NAMALWA (cell line): ENCODE measurements around the gene RPL22.

ENCODE experiments used
- DNase-seq: peaks from one replicate; pipeline ENCODE4 v3.0.0-alpha.2; 2015; ENCODE audit warnings: low spot score

RPL22 gene

DNA sequence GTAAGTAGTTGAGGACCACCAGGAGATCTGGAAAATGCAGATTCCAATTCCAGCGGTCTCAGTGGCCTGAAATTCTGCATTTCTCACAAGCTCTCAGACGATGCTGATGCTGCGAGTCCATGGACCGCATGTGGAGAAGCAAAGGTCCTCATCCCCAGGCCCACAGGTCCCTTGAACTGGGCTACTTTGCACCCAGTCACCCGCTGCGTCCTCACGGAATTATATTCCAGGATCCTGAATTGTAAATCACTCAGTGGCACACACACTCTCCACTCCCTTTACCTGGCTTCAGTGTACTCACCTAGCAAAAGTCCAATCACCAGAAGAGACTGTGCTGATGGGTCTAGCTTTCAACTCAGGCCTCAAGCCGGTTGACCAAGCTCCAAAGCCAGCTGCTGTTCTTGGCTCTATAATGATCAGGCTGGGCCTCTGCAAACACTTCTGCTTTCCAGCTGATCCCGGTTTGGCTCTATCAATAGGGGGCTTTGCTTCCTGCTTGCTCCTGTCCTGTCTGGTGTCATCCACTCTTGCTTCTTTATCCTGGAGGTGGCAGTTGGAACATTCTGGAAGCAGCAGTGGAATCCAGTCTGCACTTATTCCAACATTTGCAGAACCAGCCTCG is 904 bp upstream of the RPL22 start:
- no peak for DNase-seq

DNA sequence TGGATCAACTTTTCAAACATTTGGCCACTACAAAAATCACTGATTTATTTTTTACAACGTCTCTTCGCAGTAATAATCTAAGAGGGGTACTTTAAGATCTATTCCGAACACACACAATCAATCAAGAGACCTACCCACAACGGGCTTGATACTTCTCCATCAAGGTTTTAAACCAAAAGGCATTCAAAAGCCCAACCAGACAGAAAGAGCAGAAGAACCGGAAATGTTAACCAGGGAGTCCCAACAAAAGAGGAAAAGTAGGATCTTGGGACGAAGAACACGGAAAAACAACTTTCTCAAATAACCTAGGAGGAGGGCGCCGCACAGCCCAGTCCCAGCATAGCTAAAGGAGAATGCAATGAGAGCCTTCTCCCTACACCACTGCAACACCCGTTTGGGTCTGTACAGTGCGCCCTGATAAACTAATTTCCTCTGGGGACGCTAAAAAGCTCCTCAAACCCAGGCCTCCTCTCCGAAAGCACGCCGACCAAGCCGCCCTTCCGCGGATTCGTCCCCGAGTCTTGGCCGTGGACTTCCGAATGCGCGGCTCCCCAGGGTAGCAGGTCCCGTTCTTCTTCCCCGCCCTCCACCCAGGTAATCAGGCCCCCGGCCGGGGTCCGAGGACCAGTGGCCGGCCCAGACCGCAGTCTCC is 623 bp downstream of the RPL22 start:
- peak; percentile 53 for DNase-seq

DNA sequence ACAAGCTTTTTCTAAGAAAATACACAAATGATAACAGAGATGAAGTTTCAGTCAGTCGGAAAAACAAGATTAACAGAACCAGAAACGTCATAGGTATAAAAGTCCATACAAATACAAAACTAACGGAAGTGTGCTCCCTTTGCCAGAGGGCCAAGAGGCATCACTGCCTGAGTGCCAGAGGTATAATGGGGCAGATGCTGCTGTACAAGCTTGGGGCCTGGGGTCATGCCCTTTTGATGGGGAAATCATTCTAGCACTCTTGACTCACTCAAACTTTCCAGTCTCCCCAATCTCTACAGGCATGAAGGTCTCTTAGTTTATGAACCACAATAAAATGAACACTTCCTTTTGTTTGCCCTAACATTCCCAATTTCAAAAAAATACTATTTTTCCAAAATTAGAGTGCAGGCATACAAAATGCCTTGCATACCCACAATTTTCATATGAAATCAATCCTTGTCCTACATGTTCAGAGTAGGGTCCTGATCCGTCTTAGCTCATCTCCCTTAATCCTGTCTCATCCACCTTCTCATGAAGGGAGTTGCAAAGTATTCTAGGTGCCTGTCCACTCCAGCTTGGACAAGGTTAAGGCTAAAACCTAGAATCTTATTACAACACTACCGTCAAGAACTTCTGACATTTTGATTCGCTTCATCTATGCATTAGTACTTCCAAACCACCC is 1.5 kb downstream of the RPL22 start:
- DNase-seq, result no peak

DNA sequence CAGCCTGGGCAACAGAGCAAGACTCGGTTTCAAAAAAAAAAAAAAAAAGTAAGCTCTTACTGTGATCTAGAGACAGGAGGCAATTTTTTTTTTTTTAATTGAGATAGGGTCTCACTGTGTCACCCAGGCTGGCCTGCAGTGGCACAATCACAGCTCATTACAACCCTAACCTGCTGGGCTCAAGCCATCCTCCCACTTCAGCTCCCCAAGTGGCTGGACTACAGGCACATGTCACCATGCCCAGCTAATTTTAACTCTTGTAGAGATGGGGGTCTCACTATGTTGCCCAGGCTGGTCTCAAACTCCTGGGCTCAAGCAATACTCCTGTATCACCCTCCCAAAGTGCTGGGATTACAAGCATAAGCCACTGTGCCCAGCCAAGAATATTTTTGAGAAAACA is 7.4 kb downstream of the RPL22 start:
- no peak for DNase-seq

DNA sequence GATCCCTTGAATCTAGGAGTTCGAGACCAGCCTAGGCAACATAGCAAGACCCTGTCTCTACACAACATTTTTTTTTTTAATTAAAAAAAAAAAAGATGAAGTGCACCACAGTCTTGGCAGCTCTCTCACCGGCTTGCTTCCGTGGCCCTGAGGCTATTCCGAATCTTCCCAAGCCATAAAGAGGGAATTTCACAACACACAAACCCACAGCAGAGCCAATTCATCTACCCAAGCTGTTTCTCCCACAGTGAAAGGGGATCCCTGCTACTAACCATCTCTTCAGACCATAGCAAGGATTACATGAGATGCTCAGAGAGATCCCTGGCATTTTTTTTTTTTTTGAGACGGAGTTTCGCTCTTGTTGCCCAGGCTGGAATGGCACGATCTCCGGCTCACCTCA is 10.9 kb downstream of the RPL22 start:
- DNase-seq, result no peak

DNA sequence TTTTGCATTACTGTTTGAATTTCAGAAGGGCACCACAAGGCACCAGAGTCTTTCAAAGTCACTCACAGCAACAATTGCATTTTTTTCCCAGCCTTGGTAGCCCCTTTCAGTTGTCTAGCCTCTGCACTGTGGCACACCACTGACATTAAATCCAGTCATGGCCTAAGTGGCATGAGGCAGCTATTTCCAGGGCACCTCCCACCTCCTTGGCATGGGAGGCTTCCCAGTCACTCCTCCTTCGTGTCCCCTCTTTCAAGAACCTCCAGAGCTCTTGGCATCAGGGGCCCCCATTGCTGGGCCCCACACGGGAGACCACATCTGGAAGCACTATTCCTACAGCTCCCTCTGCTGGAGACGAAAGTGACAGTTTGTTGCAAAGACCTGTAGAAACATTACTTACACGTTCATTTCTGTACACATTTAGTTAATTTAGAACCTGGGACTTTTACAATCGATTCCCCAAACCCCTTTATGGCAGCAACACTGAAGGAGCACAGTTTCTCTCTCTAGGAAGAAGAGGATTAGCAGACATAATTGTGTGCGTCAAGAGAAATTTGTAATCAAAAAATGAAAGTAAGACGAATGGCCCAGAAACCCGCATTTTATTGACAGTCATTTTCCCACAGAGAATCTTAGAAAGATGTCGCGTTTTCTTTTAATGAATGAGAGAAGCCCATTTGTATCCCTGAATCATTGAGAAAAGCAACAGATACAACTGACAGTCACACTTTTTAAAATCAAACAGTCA is 13.6 kb downstream of the RPL22 start:
- DNase-seq, result peak; percentile 77

DNA sequence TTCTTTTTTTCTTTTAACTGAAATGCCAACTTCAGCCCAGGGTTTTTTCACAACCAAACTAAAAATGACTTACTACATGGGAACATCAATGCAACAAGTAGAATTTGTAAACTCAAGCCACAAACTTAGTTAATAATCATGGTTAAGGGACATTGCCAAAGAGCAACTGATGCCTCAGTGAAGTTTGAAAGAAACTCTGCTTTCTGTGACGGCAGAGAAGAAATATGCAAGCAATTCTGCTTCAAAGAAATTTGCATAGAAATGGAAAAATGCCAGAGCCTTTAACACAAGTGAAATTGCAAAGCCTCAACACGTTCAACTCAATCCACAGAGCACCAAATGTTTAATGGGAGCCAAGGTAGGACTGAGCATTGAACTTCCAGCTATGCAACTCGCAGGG is 14.2 kb downstream of the RPL22 start:
- DNase-seq, result no peak

DNA sequence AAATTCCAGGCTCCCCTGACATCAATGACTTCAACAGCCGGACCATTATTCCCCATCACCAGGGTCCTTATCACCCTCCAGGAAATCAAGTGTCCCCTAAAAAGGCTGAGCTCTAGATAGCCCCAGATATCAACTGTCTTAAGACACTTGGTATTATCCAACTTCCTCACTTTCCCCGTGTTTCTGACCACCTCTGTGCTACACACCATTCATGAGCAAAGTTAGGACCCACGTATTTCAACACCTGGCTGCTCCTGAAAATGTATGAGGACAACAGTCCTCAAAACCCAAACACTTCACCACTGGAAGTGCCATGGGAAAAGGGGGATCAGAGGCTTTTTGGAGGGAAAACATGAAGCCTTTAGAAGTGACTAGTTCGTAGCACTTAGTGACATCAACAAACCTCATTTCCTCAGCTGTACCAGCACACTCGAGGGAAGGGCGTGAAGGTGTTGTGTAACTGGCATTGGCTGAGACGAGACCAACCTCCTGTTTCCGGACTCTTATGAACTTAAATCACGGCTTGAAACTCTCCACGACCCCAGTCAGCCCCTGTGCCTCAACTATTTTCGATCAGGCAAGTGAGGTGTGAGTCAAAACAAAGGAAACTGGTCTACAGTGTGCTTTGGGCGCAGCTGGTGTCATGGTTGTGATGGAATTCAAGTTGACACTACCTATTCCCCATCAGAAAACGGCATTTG is 15.2 kb downstream of the RPL22 start:
- no peak for DNase-seq

DNA sequence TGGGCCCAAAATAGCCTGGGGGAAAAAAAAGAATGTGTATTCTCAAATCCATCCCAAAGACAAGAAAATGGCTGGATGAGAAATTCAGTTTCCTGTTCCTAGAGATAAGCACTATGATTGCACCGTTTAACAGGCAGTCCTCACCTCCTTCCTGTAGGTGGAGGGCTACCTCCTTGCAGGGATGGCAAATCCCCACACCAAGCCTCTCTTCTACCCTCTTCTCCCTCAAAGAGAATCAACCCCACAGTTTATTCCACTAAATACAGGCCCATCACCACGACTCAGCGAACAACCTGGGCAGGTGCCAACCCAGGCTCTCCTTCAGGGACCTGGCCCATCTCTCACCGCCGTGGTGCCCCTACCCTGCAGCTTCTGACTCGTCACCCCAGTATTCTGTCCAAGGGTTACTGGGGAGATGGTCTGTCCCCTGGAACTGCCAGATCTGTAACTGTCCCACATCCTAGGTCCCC is 15.8 kb downstream of the RPL22 start:
- DNase-seq, result no peak

DNA sequence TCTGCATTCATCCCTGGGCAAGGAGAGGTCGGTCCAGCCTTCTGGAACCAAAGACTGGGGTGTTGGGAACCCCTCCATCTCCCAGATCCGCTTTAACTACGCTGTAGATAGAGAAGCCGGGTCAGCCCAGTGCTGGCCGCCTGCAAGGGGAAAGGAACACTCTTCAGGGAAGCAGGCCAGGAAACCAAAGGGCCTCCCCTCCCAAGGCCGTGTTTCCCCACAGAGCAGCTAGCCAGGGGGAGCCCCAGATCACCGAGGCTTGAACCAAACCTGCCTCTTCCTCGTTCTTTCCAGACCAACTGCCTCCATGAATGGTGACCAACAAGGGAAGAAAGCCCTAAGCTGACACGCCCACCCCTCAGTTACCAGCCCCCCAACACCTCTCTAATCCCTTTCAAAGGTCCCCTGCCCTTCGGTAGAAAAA is 18.0 kb downstream of the RPL22 start:
- DNase-seq, result no peak

DNA sequence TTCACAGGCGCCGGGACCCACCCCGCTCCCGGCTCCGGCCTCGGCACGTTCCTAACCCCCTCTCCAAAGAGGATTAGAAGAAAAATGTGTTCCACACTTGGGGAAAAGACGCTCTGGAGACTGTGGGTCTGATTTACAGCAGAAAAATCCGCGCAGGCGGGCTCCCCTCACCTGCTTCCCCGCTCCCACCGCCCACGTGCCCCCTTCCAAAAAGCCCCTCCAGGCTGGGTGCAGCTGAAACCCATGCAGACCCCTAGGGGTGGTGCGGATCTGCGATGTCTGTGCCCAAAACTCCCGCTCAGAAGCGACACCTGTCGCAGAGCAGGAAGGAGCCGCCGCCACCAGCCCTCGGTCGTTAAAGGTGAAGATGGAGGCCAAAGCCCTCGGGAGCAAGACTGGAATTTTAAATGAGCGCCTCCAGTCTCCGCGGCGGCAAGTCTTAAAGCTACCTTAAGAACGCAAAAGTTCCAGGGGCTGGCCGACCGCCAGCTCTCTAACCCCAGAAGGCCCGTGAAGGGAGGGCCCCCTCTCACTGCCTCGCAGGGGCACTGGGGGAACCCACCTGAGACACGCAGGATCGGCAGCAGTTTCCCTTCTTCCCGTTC is 18.6 kb downstream of the RPL22 start:
- no peak for DNase-seq

DNA sequence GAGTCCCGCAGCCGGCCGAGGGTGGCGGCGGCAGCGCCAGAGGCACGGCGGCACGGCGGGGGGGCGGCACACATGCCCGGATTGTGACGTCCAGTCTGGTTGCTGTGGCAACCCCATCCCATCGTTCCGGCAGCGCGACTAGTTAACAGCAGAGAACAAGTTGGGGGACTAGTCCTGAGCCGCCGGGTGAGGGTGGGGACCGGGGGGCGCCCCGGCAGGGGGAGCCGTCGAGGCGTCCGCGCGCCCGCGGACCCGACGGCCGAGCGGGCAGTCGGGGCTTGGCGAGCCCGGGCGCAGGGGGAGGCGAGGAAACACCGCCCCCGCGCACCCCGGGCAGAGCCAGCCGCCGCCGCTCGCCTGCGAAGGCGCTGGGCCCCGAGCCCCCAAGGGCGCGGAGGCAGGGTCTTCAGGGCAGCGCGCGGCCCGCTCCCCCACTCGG is 19.1 kb downstream of the RPL22 start, which contains the start of gene CHD5:
Gene CHD5, minus strand, starts transcription at position 54 of the 439 bp plus-strand sequence. CDS start 298 bp downstream, outside the sequence.
- no peak for DNase-seq

DNA sequence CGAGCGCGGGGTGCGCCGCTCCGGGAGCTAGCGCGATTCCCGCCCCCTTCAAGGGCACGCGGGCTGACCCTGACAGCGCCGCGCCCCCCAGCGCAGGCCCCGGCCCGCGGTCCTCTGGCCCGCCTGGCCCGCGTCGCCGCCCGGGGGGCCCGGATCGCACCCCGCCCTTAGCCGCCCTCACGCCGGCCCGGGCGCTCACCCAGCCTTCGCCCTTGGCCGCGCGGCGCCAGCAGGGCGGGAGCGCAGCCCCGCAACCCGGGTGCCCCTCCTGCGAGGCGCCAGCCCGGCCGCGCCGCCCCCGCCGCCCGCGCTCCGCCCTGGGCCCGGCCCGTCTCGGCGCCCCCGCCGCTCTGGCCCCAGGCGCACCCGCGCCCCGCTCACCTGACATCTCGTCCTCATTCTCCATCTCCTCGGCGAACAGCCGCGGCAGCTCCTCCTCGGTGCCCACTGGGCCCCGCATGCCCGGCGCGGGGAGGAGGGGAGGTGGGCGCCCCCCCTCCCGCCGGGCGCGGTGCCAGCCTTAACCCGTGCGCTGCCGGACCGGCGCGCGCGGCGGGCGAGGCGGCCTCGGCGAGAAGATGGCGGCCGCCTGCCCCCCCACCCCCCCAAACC is 19.7 kb downstream of the RPL22 start:
- DNase-seq, result no peak

DNA sequence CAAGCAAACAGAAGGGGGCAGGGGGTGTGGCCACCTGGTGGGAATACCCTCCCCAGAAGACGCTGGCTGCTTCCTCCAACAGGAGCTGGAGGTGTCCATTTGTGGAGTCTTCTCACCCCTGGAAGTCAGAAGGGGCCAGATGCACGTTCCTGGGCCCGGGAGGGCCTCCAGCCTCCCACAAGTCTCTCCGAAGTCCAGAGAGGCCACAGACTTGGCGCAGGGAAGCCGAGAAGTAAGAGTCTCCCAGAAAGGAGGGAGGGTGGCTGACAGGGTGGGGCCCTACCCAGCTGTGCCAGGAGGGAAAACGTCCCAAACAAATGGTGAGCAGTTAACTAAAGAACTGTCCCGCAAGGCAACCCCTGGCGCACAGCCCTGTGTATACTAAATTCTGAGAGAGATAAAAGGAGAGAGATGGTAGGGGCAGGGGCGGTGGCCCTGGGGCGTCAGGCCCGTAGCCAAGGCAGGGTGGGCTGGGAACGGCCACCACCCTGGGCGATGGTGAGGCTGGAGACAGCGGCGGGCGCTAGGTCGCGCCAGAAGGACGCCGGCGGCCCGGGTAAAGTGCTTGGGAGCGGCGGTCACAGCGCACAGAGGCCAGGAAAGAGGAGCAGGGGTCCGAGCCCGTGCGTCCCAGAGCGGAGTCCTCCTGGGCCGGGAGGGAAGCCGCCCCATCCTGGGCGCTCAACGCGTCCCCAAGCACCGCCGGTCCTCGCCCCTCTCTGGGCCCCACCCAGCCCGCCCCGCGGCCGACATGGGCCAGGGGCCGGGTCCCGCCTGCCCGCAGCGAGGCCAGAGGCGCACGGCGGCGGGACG is 20.4 kb downstream of the RPL22 start:
- no peak for DNase-seq

DNA sequence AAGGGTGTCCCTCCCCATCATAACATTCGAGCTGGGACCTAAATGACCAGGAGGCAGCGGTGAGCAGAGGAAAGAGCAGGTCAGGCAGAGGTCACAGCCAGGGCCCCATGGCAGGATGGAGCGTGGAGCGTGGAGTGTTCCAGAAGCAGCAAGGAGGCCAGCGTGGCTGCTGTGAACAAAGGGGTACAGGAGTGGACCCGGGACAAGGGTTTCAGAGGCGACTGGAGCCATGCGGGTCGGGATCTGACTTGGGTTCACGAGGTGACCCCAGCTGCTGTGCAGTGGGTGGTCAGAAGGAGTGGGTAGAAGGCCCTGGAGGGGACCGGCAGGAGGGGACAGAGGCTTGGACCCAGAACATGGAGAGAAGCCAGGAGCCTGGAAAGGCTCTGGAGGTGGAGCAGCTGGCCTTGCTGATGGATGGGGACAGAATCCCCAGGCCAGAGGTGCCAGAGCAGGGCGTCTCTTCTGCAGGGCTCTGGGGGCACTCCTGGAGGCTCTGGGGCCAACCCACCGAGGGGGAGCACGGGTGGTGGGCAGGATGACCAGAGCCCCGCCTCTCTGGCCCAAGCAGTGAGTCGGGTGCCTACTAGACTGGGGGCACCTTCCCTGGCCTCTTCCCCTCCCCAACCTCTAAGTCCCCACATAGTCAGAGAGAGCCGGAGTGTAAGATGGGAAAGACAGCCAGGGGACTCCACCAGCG is 21.6 kb downstream of the RPL22 start:
- no peak for DNase-seq

DNA sequence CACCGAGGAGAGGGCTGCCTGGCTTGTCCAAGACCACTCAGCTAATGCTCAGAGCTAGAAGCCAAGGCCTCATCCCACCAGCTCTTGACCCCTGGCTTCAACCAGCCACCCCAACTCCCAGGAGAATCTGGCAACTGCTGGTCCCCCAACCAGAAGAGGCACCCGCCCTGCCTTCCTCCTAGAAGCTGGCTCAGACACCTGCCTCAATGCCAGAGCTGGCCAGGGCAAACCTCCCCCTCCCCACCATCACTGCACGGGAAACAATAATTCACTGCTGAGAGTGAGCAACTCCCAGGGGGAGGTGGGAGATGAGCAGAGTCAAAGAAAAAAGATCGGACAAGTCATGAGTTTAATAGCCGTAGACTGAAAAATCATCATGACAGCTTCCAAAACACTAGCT is 22.6 kb downstream of the RPL22 start:
- DNase-seq, result no peak

DNA sequence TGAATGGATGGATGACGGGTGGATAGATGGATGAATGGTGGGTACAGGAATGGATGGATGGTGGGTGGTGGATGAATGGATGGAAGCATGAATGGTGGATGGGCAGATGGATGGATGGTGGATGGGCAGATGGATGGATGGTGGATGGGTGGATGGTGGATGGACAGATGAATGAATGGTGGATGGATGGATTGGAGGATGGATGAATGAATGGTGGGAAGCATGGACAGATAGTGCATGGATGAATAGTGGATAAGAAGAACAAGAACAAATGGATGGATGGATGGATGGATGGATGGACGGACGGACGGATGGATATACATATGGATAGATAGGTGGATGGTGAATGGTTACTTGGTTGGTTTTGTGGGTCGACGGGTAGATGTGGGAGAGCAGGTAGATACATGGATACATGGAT is 24.0 kb downstream of the RPL22 start:
- DNase-seq, result no peak

DNA sequence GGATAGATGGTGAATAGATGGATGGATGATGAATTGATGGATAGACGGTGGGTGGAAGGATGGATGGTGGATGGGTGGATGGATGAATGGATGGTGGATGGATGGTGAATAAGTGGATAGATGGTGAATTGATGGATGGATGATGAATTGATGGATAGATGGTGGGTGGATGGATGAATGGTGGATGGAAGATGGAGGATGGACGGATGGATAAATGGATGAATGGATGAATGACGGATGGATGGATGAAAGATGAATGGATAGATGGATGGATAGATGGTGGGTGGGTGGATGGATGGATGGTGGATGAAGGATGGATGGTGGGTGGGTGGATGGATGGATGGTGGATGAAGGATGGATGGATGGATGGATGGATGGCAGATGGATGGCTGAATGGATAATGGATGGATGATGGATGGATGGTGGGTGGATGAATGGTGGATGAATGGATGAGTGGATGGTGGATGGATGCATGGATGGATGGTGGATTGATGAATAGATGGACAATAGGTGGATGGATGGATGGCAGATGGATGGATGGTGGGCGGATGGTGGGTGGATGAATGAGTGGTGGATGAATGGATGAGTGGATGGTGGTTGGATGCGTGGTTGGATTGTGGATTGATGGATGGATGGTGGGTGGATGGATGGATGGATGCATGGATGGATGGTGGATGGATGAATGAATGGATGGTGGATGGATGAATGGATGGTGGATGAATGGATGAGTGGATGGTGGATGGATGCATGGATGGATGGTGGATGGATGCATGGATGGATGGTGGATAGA is 24.6 kb downstream of the RPL22 start:
- DNase-seq, result no peak

DNA sequence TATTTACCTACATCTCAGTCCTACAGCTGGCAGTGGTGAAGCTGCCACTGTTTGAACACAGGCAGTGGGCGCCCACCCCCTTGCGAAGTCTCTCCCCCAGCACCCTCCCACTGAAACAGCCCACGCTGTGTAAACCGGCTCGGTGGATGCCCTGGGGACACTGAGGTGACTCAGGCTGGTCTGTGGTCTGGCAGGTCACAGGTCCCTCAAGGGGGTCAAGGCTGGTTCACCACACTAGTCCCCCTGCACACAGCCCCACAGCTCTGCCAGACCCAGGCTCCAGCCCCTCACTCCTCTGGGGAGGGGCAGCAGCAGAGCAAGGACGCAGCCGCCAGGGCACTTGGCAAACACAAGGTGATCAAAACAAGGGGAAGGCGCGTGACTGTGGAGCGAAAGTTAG is 26.8 kb downstream of the RPL22 start:
- DNase-seq, result no peak
